Sigmoid colon (tissue), 4 donors: Measurements from ENCODE around the gene TMPRSS11D.

ENCODE experiments used
- CTCF ChIP-seq, 4 experiments: fragments of 450-650 bp in 3 of 4; fragments of 200-600 bp in 1 of 4; IDR thresholded peaks; one replicate each; pipeline ENCODE4 v1.5.1; 2016 to 2019; ENCODE audit warnings: antibody characterized with exemption in 4 of 4, mild to moderate bottlenecking in 3 of 4, moderate library complexity in 2 of 4
- EP300 ChIP-seq, 4 donors: sonication (generic); formaldehyde crosslinking; IDR thresholded peaks; one replicate each; pipeline ENCODE4 v1.6.1; 2017; ENCODE audit warnings: antibody characterized with exemption in 4 of 4
- POLR2A ChIP-seq, 2 donors: fragments of 450-650 bp; IDR thresholded peaks; one replicate each; pipeline ENCODE4 v1.6.1; 2016; ENCODE audit warnings: antibody characterized with exemption in 2 of 2, mild to moderate bottlenecking in 2 of 2, moderate library complexity in 2 of 2
- POLR2AphosphoS5 ChIP-seq, 4 donors: sonication (generic); formaldehyde crosslinking; IDR thresholded peaks; one replicate each; pipeline ENCODE4 v1.6.1; 2017; ENCODE audit warnings: antibody characterized with exemption in 4 of 4

GRCh38 chr4:67787311-67787710, 96.5 kb downstream of the TMPRSS11D start:
- TF ChIP-seq CTCF (IDR thresholded peaks at IDR 0.05), result no peak
- no peak for TF ChIP-seq EP300 (IDR thresholded peaks at IDR 0.05)
- TF ChIP-seq POLR2AphosphoS5 (IDR thresholded peaks at IDR 0.05), result no peak
- TF ChIP-seq POLR2A (IDR thresholded peaks at IDR 0.05), result no peak
